ENCODE measurements around the gene MYL6B.

MYL6B gene

GRCh38 chr12:56122637-56123036, 29.8 kb upstream of the MYL6B start:
- peak; percentile 49 for DNase-seq (ENCODE audit: low spot score)

- DNase-seq (ENCODE audit: low spot score) = no peak
These were observed 28.3 kb upstream of the MYL6B start for GRCh38 chr12:56124133-56124532.

- DNase-seq (ENCODE audit: low spot score) = no peak
These were observed 25.6 kb upstream of the MYL6B start for GRCh38 chr12:56126732-56127239.

GRCh38 chr12:56127485-56127887, 24.9 kb upstream of the MYL6B start:
- no peak for DNase-seq (ENCODE audit: low spot score)

GRCh38 chr12:56127888-56128669, 24.3 kb upstream of the MYL6B start, which contains the start of gene ESYT1:
Gene ESYT1 (plus strand): TSS chr12:56128267. CDS start chr12:56128320, 53 bp downstream.
- peak; percentile 92 for DNase-seq (ENCODE audit: low spot score)

GRCh38 chr12:56128670-56129205, 23.6 kb upstream of the MYL6B start:
- no peak for DNase-seq (ENCODE audit: low spot score)

- no peak for DNase-seq (ENCODE audit: low spot score)
These were observed 23.0 kb upstream of the MYL6B start for GRCh38 chr12:56129206-56129941.

GRCh38 chr12:56129942-56130495, 22.4 kb upstream of the MYL6B start:
- no peak for DNase-seq (ENCODE audit: low spot score)

GRCh38 chr12:56130876-56131275, 21.5 kb upstream of the MYL6B start:
- no peak for DNase-seq (ENCODE audit: low spot score)

- DNase-seq (ENCODE audit: low spot score) = no peak
These were observed 17.5 kb upstream of the MYL6B start for GRCh38 chr12:56134897-56135296.

- no peak for DNase-seq (ENCODE audit: low spot score)
These were observed 14.4 kb upstream of the MYL6B start for GRCh38 chr12:56137853-56138571.

GRCh38 chr12:56141946-56142784, 10.2 kb upstream of the MYL6B start:
- no peak for DNase-seq (ENCODE audit: low spot score)

- DNase-seq (ENCODE audit: low spot score) = no peak
These were observed 9.2 kb upstream of the MYL6B start for GRCh38 chr12:56143217-56143616.

- no peak for DNase-seq (ENCODE audit: low spot score)
These were observed 8.5 kb upstream of the MYL6B start for GRCh38 chr12:56143870-56144269.

GRCh38 chr12:56145217-56145616, 7.2 kb upstream of the MYL6B start:
- DNase-seq (ENCODE audit: low spot score) = no peak

GRCh38 chr12:56146492-56147460, 5.6 kb upstream of the MYL6B start:
- no peak for DNase-seq (ENCODE audit: low spot score)

- no peak for DNase-seq (ENCODE audit: low spot score)
These were observed 1.8 kb upstream of the MYL6B start for GRCh38 chr12:56150563-56150962.

- DNase-seq (ENCODE audit: low spot score) = peak; percentile 71
These were observed 685 bp upstream of the MYL6B start for GRCh38 chr12:56151672-56152131.
